ENCODE data around the gene CDC14B.

DNA sequence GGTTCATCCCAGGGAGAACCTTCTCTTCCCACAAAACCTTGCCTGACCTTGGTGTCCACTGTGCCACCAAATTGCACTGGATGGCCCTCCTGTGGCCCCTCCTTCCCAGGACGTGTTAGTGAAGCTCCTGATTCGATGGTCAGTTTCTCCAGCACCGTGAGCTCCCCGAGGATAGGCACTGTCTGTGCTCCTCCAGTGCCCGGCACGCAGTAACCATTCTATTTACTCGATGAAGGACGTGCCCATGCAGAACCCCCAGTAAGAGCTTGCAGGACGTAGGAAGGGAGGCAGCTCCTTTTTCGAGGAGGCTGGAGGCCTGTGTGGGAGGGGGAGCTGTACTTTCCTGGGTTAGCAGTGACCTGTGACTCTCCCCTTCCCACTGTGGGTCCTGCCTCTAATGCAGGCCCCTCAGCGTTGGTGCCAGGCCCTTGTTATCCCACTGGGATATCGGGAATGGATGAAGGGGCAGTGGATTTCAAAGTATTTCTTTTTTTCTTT, 130.1 kb downstream of the CDC14B start:
- TF ChIP-seq, protein P1, sequence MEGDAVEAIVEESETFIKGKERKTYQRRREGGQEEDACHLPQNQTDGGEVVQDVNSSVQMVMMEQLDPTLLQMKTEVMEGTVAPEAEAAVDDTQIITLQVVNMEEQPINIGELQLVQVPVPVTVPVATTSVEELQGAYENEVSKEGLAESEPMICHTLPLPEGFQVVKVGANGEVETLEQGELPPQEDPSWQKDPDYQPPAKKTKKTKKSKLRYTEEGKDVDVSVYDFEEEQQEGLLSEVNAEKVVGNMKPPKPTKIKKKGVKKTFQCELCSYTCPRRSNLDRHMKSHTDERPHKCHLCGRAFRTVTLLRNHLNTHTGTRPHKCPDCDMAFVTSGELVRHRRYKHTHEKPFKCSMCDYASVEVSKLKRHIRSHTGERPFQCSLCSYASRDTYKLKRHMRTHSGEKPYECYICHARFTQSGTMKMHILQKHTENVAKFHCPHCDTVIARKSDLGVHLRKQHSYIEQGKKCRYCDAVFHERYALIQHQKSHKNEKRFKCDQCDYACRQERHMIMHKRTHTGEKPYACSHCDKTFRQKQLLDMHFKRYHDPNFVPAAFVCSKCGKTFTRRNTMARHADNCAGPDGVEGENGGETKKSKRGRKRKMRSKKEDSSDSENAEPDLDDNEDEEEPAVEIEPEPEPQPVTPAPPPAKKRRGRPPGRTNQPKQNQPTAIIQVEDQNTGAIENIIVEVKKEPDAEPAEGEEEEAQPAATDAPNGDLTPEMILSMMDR (IDR thresholded peaks at IDR 0.05; ENCODE audit: insufficient read depth, low read length, poor library complexity, severe bottlenecking) = no peak
- TF ChIP-seq EZH2phosphoT487 (conservative IDR thresholded peaks at IDR 0.05; ENCODE audit: low read length) = no peak
